ENCODE data around the gene RNF11. TPM values are rescaled to one million over a fixed set of nuclear protein-coding genes. Genes with fewer than 3 reads are reported as not detected.

RNF11 gene
- total RNA-seq, 1 donor from 2014 or later: 126 TPM

DNA sequence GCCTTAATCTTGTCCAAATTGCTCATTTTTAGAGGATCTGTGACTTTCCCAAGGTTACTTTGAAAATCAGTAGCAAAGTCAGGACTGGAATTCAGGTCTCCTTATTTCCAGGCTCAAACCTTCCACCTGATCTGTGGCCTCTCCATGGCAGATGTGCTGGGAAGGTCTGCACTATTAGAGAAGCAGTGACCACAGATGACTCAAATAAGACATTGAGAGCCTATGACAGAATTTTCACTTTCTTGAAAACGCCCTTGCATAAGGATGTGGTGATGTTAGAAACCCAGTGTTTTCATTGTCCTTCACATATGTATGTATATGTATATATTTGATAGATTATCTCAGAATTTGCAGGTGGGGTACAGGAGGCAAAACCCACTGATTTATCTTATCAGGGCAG is 49.0 kb downstream of the RNF11 start:
- no peak overlapping the region for H3K27ac ChIP-seq (ENCODE audit: low read depth, low read length)
- no peak overlapping the region for H3K9ac ChIP-seq (ENCODE audit: low read length)
- peaks cover 3% of the 10 kb centered on the region for H3K36me3 ChIP-seq (ENCODE audit: insufficient read depth, low read length)
- H3K27me3 ChIP-seq (ENCODE audit: insufficient read depth, low read length): no peaks in the 10 kb centered on the region
- peaks cover 27% of the 10 kb centered on the region for H4K20me1 ChIP-seq (ENCODE audit: insufficient read depth, low read length)
- TF ChIP-seq, protein P1, sequence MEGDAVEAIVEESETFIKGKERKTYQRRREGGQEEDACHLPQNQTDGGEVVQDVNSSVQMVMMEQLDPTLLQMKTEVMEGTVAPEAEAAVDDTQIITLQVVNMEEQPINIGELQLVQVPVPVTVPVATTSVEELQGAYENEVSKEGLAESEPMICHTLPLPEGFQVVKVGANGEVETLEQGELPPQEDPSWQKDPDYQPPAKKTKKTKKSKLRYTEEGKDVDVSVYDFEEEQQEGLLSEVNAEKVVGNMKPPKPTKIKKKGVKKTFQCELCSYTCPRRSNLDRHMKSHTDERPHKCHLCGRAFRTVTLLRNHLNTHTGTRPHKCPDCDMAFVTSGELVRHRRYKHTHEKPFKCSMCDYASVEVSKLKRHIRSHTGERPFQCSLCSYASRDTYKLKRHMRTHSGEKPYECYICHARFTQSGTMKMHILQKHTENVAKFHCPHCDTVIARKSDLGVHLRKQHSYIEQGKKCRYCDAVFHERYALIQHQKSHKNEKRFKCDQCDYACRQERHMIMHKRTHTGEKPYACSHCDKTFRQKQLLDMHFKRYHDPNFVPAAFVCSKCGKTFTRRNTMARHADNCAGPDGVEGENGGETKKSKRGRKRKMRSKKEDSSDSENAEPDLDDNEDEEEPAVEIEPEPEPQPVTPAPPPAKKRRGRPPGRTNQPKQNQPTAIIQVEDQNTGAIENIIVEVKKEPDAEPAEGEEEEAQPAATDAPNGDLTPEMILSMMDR (IDR thresholded peaks at IDR 0.05; ENCODE audit: insufficient read depth, low read depth, low read length): no peak
- no peak for TF ChIP-seq EZH2 (IDR thresholded peaks at IDR 0.05; ENCODE audit: insufficient read depth, low read length)
- H3K36me3 Mint-ChIP-seq (ENCODE audit: low read depth, unreplicated experiment): peaks cover 13% of the 10 kb centered on the region
- H3K4me1 ChIP-seq (ENCODE audit: insufficient read depth, low read length): peaks cover 4% of the 10 kb centered on the region
- no peak overlapping the region for H3K4me3 Mint-ChIP-seq (ENCODE audit: unreplicated experiment)
- H3K4me3 ChIP-seq (ENCODE audit: insufficient read depth, low read depth, low read length): no peak overlapping the region
- no peak overlapping the region for H3K4me2 ChIP-seq (ENCODE audit: low read length)
- H3K9me3 Mint-ChIP-seq (ENCODE audit: unreplicated experiment): no peaks in the 10 kb centered on the region
- H3K27me3 Mint-ChIP-seq (ENCODE audit: low read depth, unreplicated experiment): no peaks in the 10 kb centered on the region
- H3K27ac Mint-ChIP-seq (ENCODE audit: unreplicated experiment): no peak overlapping the region
- no peaks in the 10 kb centered on the region for H3K9me3 ChIP-seq (ENCODE audit: insufficient read depth, low read depth, low read length)
- FAIRE-seq: no peak
- no peak overlapping the region for H2AFZ ChIP-seq (ENCODE audit: low read depth, low read length)
- no peaks in the 10 kb centered on the region for H3K79me2 ChIP-seq (ENCODE audit: insufficient read depth, low read length)
- DNase-seq (ENCODE audit: low read depth): no peak
- peaks cover 9% of the 10 kb centered on the region for H3K4me1 Mint-ChIP-seq (ENCODE audit: low read depth, unreplicated experiment)

DNA sequence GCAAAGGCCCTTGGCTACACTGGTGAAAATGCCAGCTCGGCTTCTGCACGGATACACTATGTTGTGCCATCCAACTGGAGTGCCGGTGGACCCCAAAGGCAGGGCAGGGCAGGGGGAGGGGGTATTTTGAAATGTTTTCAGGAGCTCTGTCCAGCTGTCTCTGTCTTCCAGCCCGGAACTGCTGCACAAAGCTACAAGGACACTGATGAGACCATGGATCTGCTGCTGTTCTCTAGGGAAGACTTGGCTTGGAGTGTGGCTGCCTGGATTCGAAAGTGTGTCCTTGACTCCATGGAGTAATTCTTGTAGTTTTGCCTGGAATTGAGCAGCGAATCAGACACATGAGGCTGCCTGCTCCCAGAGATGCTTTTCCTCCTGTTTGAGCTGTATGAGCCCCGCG is 51.9 kb downstream of the RNF11 start:
- H3K36me3 Mint-ChIP-seq (ENCODE audit: low read depth, unreplicated experiment): peaks cover 11% of the 10 kb centered on the region
- Histone ChIP-seq H3K4me2 (ENCODE audit: low read length) (no peak overlapping the region), H3K4me3 (ENCODE audit: insufficient read depth, low read depth, low read length) (no peak overlapping the region), H3K36me3 (ENCODE audit: insufficient read depth, low read length) (peaks cover 3% of the 10 kb centered on the region), H3K9me3 (ENCODE audit: insufficient read depth, low read depth, low read length) (no peaks in the 10 kb centered on the region), H2AFZ (ENCODE audit: low read depth, low read length) (no peak overlapping the region), H3K79me2 (ENCODE audit: insufficient read depth, low read length) (no peaks in the 10 kb centered on the region), H3K27ac (ENCODE audit: low read depth, low read length) (no peak overlapping the region), H3K9ac (ENCODE audit: low read length) (no peak overlapping the region), H3K27me3 (ENCODE audit: insufficient read depth, low read length) (no peaks in the 10 kb centered on the region), H3K4me1 (ENCODE audit: insufficient read depth, low read length) (peaks cover 4% of the 10 kb centered on the region), H4K20me1 (ENCODE audit: insufficient read depth, low read length) (peaks cover 10% of the 10 kb centered on the region)
- no peaks in the 10 kb centered on the region for H3K9me3 Mint-ChIP-seq (ENCODE audit: unreplicated experiment)
- DNase-seq (ENCODE audit: low read depth) (no peak), FAIRE-seq (no peak)
- H3K27ac Mint-ChIP-seq (ENCODE audit: unreplicated experiment): no peak overlapping the region
- no peaks in the 10 kb centered on the region for H3K27me3 Mint-ChIP-seq (ENCODE audit: low read depth, unreplicated experiment)
- TF ChIP-seq EZH2 (IDR thresholded peaks at IDR 0.05; ENCODE audit: insufficient read depth, low read length): no peak
- TF ChIP-seq, protein P1 (IDR thresholded peaks at IDR 0.05; ENCODE audit: insufficient read depth, low read depth, low read length): no peak
- H3K4me3 Mint-ChIP-seq (ENCODE audit: unreplicated experiment): no peak overlapping the region
- H3K4me1 Mint-ChIP-seq (ENCODE audit: low read depth, unreplicated experiment): peaks cover 9% of the 10 kb centered on the region

DNA sequence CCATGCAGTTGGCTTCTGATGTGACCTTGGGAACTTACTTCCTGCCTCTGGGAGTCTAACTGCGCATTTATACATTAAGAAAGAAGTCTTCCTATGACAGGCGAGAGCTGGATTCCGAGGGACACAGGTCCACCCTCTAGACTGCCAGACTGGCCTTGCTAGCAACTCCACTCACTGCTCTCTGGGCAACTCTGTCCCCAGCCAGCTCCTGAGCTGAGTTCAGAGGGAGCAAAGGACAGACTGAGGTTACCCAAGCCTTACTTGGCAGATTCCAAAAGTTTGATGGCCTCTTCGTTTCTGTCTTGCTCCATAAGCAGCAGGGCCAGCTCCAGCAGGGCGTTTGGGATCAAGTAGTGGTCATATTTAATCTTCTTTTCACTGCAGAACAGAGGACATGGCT is 52.5 kb downstream of the RNF11 start:
- H3K79me2 ChIP-seq (ENCODE audit: insufficient read depth, low read length): no peaks in the 10 kb centered on the region
- no peak overlapping the region for H3K4me2 ChIP-seq (ENCODE audit: low read length)
- TF ChIP-seq, protein P1 (IDR thresholded peaks at IDR 0.05; ENCODE audit: insufficient read depth, low read depth, low read length): no peak
- no peak for TF ChIP-seq EZH2 (IDR thresholded peaks at IDR 0.05; ENCODE audit: insufficient read depth, low read length)
- peaks cover 4% of the 10 kb centered on the region for H3K4me1 ChIP-seq (ENCODE audit: insufficient read depth, low read length)
- H3K9ac ChIP-seq (ENCODE audit: low read length): no peak overlapping the region
- DNase-seq (ENCODE audit: low read depth) (no peak), FAIRE-seq (no peak)
- no peaks in the 10 kb centered on the region for H3K27me3 Mint-ChIP-seq (ENCODE audit: low read depth, unreplicated experiment)
- no peaks in the 10 kb centered on the region for H3K27me3 ChIP-seq (ENCODE audit: insufficient read depth, low read length)
- H3K36me3 ChIP-seq (ENCODE audit: insufficient read depth, low read length): peaks cover 3% of the 10 kb centered on the region
- H3K36me3 Mint-ChIP-seq (ENCODE audit: low read depth, unreplicated experiment): peaks cover 11% of the 10 kb centered on the region
- H4K20me1 ChIP-seq (ENCODE audit: insufficient read depth, low read length): peaks cover 8% of the 10 kb centered on the region
- H3K4me3 Mint-ChIP-seq (ENCODE audit: unreplicated experiment): no peak overlapping the region
- H3K27ac ChIP-seq (ENCODE audit: low read depth, low read length): no peak overlapping the region
- no peak overlapping the region for H3K27ac Mint-ChIP-seq (ENCODE audit: unreplicated experiment)
- peaks cover 9% of the 10 kb centered on the region for H3K4me1 Mint-ChIP-seq (ENCODE audit: low read depth, unreplicated experiment)
- H2AFZ ChIP-seq (ENCODE audit: low read depth, low read length): no peak overlapping the region
- H3K4me3 ChIP-seq (ENCODE audit: insufficient read depth, low read depth, low read length): no peak overlapping the region
- H3K9me3 Mint-ChIP-seq (ENCODE audit: unreplicated experiment): no peaks in the 10 kb centered on the region
- H3K9me3 ChIP-seq (ENCODE audit: insufficient read depth, low read depth, low read length): no peaks in the 10 kb centered on the region
